ENCODE results near the gene NUP210.

DNA sequence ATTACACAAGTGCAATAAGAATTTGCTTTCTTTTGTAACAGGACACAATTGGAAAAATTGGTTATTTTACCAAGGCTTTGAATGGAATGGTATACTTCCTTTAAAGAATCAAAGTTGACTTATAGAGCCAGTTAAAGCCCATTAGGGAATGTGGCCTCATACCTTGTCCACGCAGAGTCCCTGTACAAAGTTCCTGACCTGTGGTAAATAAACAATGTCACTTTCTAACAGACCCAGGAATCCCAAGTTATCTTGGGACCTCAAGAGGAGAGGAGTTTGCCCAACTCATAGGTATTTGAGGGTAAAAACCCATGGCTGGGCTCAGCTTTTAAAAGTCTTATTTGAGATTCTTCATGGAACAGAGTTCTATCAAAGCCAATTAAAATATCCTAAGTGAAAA, 12.0 kb upstream of the NUP210 start:
- TF ChIP-seq POLR2A (IDR thresholded peaks at IDR 0.05): no peak
- TF ChIP-seq, protein P1, sequence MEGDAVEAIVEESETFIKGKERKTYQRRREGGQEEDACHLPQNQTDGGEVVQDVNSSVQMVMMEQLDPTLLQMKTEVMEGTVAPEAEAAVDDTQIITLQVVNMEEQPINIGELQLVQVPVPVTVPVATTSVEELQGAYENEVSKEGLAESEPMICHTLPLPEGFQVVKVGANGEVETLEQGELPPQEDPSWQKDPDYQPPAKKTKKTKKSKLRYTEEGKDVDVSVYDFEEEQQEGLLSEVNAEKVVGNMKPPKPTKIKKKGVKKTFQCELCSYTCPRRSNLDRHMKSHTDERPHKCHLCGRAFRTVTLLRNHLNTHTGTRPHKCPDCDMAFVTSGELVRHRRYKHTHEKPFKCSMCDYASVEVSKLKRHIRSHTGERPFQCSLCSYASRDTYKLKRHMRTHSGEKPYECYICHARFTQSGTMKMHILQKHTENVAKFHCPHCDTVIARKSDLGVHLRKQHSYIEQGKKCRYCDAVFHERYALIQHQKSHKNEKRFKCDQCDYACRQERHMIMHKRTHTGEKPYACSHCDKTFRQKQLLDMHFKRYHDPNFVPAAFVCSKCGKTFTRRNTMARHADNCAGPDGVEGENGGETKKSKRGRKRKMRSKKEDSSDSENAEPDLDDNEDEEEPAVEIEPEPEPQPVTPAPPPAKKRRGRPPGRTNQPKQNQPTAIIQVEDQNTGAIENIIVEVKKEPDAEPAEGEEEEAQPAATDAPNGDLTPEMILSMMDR (IDR thresholded peaks at IDR 0.05 in 4 of 5, conservative IDR thresholded peaks at IDR 0.05 in 1 of 5): no peak
